HepG2 (cell line): ENCODE measurements around the gene RPL6. TPM values are rescaled to one million over a fixed set of nuclear protein-coding genes. Genes with fewer than 3 reads are reported as not detected.
A peak's percentile ranks its signal among the peaks of the same experiment; 100 is the strongest.

Source experiments
- DR1 ChIP-seq: sonication (generic); formaldehyde crosslinking; IDR thresholded peaks from 2 replicates; pipeline ENCODE4 v1.8.0; 2021; ENCODE audit warnings: mild to moderate bottlenecking, missing genetic modification reagents, inconsistent platforms
- FOXA1 ChIP-seq, 2 experiments: fragments of 450-650 bp in 1 of 2; sonication (generic) in 1 of 2; formaldehyde crosslinking in 1 of 2; IDR thresholded peaks; 2 replicates each; pipeline versions ENCODE4 v1.4.0 to v1.6.1; 2016 to 2020; ENCODE audit warnings: missing genetic modification reagents in 1 of 2
- SIX4 ChIP-seq: sonication (generic); formaldehyde crosslinking; IDR thresholded peaks from 2 replicates; pipeline ENCODE4 v1.4.0; 2020; ENCODE audit warnings: missing genetic modification reagents
- TCF12 ChIP-seq, 2 experiments: fragments of 450-650 bp in 1 of 2; sonication (generic) in 1 of 2; formaldehyde crosslinking in 1 of 2; IDR thresholded peaks; 2 replicates each; pipeline versions ENCODE4 v1.6.1 to v1.8.0; 2017 to 2022; ENCODE audit warnings: antibody characterized with exemption in 1 of 2, mild to moderate bottlenecking in 1 of 2, missing genetic modification reagents in 1 of 2, moderate library complexity in 1 of 2
- ZNF317 ChIP-seq: sonication (generic); formaldehyde crosslinking; IDR thresholded peaks from 2 replicates; pipeline ENCODE4 v1.5.0; 2020; ENCODE audit warnings: mild to moderate bottlenecking, missing genetic modification reagents
- ZNF329 ChIP-seq: sonication (generic); formaldehyde crosslinking; IDR thresholded peaks from 2 replicates; pipeline ENCODE4 v1.9.0; 2021; ENCODE audit warnings: low read depth, mild to moderate bottlenecking, missing genetic modification reagents
- ZNF337 ChIP-seq: sonication (generic); formaldehyde crosslinking; IDR thresholded peaks from 2 replicates; pipeline ENCODE4 v1.5.1; 2020; ENCODE audit warnings: missing genetic modification reagents, low read depth, mild to moderate bottlenecking, borderline replicate concordance
- ZNF569 ChIP-seq: sonication (generic); formaldehyde crosslinking; IDR thresholded peaks from 2 replicates; pipeline ENCODE4 v1.5.0; 2020; ENCODE audit warnings: mild to moderate bottlenecking, missing genetic modification reagents, moderate library complexity, borderline replicate concordance
- ZNF678 ChIP-seq: sonication (generic); formaldehyde crosslinking; IDR thresholded peaks from 2 replicates; pipeline ENCODE4 v1.4.0; 2020; ENCODE audit warnings: mild to moderate bottlenecking, missing genetic modification reagents
- ZNF776 ChIP-seq: sonication (generic); formaldehyde crosslinking; IDR thresholded peaks from 2 replicates; pipeline ENCODE4 v1.4.0; 2020; ENCODE audit warnings: mild to moderate bottlenecking, missing genetic modification reagents
- polyA plus RNA-seq, 8 experiments: library from polyadenylated mRNA; depleted of rRNA in 3 of 8; stranded (reverse) in 7 of 8; unstranded in 1 of 8; fragments of >200 nt; fragmentation: Illumina TruSeq in 4 of 8; extraction: Trizol in 4 of 8; gene quantifications; 2 replicates each; pipeline versions ENCODE4 v1.2.1 to v1.2.3, GENCODE V29; 2011 to 2016; ENCODE audit warnings: low read depth in 4 of 8, missing spikeins in 1 of 8, mixed read lengths in 1 of 8; ENCODE audit not compliant: insufficient read depth in 1 of 8
- total RNA-seq, 5 experiments: library from RNA; depleted of rRNA; stranded (reverse); fragments of >200 nt; fragmentation: Illumina TruSeq; extraction: Trizol; gene quantifications; 2 replicates each; pipeline ENCODE4 v1.2.3, GENCODE V29; 2016; ENCODE audit warnings: low read depth in 1 of 5
- TF ChIP-seq, protein P1 (sequence below): sonication (generic); formaldehyde crosslinking; IDR thresholded peaks from 2 replicates; pipeline ENCODE4 v1.4.0; 2020; ENCODE audit warnings: mild to moderate bottlenecking, missing genetic modification reagents
- TF ChIP-seq, protein P2 (sequence below): sonication (generic); formaldehyde crosslinking; IDR thresholded peaks from 2 replicates; pipeline ENCODE4 v1.8.1; 2023; ENCODE audit warnings: mild to moderate bottlenecking, moderate library complexity, missing genetic modification reagents
- TF ChIP-seq, protein P3 (sequence below): sonication (generic); formaldehyde crosslinking; IDR thresholded peaks from 2 replicates; pipeline ENCODE4 v1.5.0; 2020; ENCODE audit warnings: mild to moderate bottlenecking, missing genetic modification reagents
- TF ChIP-seq, protein P4 (sequence below), 2 experiments: sonication (generic) in 1 of 2; formaldehyde crosslinking in 1 of 2; IDR thresholded peaks; 2 replicates each; pipeline versions ENCODE4 v1.4.0 to v1.6.1; 2016 to 2020; ENCODE audit warnings: borderline replicate concordance in 1 of 2, low read depth in 1 of 2, mild to moderate bottlenecking in 1 of 2, missing genetic modification reagents in 1 of 2

Gene RPL6
- total and polyA plus RNA-seq, 2 of the 13 experiments (the other 11 are each of a cell fraction or from before 2014, with no cell fraction given), result 1,551 to 1,719 TPM

DNA sequence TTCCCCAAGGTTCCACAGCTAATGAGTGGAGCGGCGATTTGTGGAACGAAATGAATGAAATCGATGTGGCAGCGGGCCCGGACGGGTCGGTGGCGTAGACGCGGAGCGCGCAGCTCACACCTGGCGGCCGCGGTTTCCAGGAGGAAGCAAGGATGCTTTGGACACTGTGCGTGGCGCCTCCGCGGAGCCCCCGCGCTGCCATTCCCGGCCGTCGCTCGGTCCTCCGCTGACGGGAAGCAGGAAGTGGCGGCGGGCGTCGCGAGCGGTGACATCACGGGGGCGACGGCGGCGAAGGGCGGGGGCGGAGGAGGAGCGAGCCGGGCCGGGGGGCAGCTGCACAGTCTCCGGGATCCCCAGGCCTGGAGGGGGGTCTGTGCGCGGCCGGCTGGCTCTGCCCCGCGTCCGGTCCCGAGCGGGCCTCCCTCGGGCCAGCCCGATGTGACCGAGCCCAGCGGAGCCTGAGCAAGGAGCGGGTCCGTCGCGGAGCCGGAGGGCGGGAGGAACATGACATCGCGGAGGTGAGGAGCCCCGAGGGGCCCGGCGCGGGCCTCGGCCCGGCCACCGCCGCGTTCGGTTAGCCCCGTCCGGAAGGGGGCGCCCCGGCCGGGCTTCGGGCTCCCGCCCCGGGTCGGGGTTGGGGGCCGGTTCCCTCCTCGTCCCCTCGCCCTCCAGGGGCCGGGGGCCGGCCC is 9.3 kb upstream of the RPL6 start, which contains the start of gene PTPN11 (continued):
- TF ChIP-seq, protein P1, sequence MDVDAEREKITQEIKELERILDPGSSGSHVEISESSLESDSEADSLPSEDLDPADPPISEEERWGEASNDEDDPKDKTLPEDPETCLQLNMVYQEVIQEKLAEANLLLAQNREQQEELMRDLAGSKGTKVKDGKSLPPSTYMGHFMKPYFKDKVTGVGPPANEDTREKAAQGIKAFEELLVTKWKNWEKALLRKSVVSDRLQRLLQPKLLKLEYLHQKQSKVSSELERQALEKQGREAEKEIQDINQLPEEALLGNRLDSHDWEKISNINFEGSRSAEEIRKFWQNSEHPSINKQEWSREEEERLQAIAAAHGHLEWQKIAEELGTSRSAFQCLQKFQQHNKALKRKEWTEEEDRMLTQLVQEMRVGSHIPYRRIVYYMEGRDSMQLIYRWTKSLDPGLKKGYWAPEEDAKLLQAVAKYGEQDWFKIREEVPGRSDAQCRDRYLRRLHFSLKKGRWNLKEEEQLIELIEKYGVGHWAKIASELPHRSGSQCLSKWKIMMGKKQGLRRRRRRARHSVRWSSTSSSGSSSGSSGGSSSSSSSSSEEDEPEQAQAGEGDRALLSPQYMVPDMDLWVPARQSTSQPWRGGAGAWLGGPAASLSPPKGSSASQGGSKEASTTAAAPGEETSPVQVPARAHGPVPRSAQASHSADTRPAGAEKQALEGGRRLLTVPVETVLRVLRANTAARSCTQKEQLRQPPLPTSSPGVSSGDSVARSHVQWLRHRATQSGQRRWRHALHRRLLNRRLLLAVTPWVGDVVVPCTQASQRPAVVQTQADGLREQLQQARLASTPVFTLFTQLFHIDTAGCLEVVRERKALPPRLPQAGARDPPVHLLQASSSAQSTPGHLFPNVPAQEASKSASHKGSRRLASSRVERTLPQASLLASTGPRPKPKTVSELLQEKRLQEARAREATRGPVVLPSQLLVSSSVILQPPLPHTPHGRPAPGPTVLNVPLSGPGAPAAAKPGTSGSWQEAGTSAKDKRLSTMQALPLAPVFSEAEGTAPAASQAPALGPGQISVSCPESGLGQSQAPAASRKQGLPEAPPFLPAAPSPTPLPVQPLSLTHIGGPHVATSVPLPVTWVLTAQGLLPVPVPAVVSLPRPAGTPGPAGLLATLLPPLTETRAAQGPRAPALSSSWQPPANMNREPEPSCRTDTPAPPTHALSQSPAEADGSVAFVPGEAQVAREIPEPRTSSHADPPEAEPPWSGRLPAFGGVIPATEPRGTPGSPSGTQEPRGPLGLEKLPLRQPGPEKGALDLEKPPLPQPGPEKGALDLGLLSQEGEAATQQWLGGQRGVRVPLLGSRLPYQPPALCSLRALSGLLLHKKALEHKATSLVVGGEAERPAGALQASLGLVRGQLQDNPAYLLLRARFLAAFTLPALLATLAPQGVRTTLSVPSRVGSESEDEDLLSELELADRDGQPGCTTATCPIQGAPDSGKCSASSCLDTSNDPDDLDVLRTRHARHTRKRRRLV (CRISPR knock-in tag), result no peak
- TF ChIP-seq, protein P2, sequence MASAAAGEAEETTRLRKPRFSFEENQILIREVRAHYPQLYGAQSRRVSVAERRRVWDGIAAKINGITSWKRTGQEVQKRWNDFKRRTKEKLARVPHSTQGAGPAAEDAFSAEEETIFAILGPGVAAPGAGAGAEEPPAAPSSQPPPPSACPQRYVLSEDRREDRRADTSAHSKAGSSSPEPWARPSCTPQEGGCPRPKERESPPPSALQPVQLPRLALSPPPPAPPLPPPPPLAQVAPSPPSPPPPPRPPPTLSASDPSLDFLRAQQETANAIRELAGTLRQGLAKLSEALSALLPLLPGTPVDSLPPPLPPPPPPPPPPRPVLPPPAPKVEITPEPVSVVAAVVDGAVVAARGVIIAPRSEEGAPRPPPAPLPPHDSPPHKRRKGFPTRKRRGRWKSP (CRISPR knock-in tag), result no peak
- TF ChIP-seq DR1, result peak; percentile 72
- no peak for TF ChIP-seq ZNF337 (CRISPR knock-in tag)
- TF ChIP-seq ZNF569 (CRISPR knock-in tag), result no peak
- TF ChIP-seq ZNF317, result no peak
- TF ChIP-seq, protein P3, sequence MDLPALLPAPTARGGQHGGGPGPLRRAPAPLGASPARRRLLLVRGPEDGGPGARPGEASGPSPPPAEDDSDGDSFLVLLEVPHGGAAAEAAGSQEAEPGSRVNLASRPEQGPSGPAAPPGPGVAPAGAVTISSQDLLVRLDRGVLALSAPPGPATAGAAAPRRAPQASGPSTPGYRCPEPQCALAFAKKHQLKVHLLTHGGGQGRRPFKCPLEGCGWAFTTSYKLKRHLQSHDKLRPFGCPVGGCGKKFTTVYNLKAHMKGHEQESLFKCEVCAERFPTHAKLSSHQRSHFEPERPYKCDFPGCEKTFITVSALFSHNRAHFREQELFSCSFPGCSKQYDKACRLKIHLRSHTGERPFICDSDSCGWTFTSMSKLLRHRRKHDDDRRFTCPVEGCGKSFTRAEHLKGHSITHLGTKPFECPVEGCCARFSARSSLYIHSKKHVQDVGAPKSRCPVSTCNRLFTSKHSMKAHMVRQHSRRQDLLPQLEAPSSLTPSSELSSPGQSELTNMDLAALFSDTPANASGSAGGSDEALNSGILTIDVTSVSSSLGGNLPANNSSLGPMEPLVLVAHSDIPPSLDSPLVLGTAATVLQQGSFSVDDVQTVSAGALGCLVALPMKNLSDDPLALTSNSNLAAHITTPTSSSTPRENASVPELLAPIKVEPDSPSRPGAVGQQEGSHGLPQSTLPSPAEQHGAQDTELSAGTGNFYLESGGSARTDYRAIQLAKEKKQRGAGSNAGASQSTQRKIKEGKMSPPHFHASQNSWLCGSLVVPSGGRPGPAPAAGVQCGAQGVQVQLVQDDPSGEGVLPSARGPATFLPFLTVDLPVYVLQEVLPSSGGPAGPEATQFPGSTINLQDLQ (CRISPR knock-in tag), result 0 out of 2 replicates have a peak, but pooled peaks have one; percentile 31
- TF ChIP-seq TCF12 (IDR thresholded peaks at IDR 0.05), result no peak
- TF ChIP-seq TCF12 (CRISPR knock-in tag; IDR thresholded peaks at IDR 0.05), result peak; percentile 22; the same call in 1 of the 2 replicates
- peak; percentile 35; the same call in 1 of the 2 replicates for TF ChIP-seq ZNF776 (CRISPR knock-in tag)
- no peak for TF ChIP-seq ZNF329 (CRISPR knock-in tag)
- TF ChIP-seq, protein P4, sequence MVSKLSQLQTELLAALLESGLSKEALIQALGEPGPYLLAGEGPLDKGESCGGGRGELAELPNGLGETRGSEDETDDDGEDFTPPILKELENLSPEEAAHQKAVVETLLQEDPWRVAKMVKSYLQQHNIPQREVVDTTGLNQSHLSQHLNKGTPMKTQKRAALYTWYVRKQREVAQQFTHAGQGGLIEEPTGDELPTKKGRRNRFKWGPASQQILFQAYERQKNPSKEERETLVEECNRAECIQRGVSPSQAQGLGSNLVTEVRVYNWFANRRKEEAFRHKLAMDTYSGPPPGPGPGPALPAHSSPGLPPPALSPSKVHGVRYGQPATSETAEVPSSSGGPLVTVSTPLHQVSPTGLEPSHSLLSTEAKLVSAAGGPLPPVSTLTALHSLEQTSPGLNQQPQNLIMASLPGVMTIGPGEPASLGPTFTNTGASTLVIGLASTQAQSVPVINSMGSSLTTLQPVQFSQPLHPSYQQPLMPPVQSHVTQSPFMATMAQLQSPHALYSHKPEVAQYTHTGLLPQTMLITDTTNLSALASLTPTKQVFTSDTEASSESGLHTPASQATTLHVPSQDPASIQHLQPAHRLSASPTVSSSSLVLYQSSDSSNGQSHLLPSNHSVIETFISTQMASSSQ (IDR thresholded peaks at IDR 0.05; ENCODE audit: low read depth), result no peak
- TF ChIP-seq, protein P4 (CRISPR knock-in tag; IDR thresholded peaks at IDR 0.05; ENCODE audit: borderline replicate concordance), result peak; percentile 80
- TF ChIP-seq ZNF678 (CRISPR knock-in tag), result no peak
- no peak for TF ChIP-seq FOXA1 (IDR thresholded peaks at IDR 0.05)
- TF ChIP-seq FOXA1 (CRISPR knock-in tag; IDR thresholded peaks at IDR 0.05), result 0 out of 2 replicates have a peak, but pooled peaks have one; percentile 24
- no peak; the same call in 1 of the 2 replicates for TF ChIP-seq SIX4 (CRISPR knock-in tag)
